NCI-H146 treated with DMSO at 0.1 percent for 48 hours (cell line): ENCODE data around the gene C1GALT1.
"Not testable (repeated sequence)": the region's sequence is repeated elsewhere in the genome, so short reads cannot be mapped to it uniquely, and the experiment has no call there.

Experiments
- DNase-seq: peaks from one replicate; lab custom pipeline; 2025; ENCODE audit not compliant: unreplicated experiment; lab: John Stamatoyannopoulos, UW

Gene C1GALT1

GRCh38 chr7:7231865-7232264 lies 49.5 kb downstream of the C1GALT1 start:
- no peak for DNase-seq

- no peak for DNase-seq
These were observed 53.0 kb downstream of the C1GALT1 start for GRCh38 chr7:7235347-7235746.

GRCh38 chr7:7236041-7236440 lies 53.7 kb downstream of the C1GALT1 start:
- DNase-seq = no peak

GRCh38 chr7:7237201-7237977 lies 55.0 kb downstream of the C1GALT1 start:
- DNase-seq = no peak

GRCh38 chr7:7237978-7238267 lies 55.6 kb downstream of the C1GALT1 start:
- no peak for DNase-seq

GRCh38 chr7:7239346-7239745 lies 57.0 kb downstream of the C1GALT1 start:
- no peak for DNase-seq

GRCh38 chr7:7242899-7243298 lies 60.6 kb downstream of the C1GALT1 start:
- no peak for DNase-seq

GRCh38 chr7:7245233-7245632 lies 62.9 kb downstream of the C1GALT1 start:
- DNase-seq = not testable (repeated sequence)

- no peak for DNase-seq
These were observed 63.9 kb downstream of the C1GALT1 start for GRCh38 chr7:7246223-7246622.

- DNase-seq = no peak
These were observed 65.3 kb downstream of the C1GALT1 start for GRCh38 chr7:7247658-7248057.

GRCh38 chr7:7249814-7250213 lies 67.5 kb downstream of the C1GALT1 start:
- no peak for DNase-seq

GRCh38 chr7:7251742-7252141 lies 69.4 kb downstream of the C1GALT1 start:
- no peak for DNase-seq

GRCh38 chr7:7254319-7254718 lies 72.0 kb downstream of the C1GALT1 start:
- DNase-seq = no peak

GRCh38 chr7:7254908-7255307 lies 72.6 kb downstream of the C1GALT1 start:
- no peak for DNase-seq

- no peak for DNase-seq
These were observed 74.5 kb downstream of the C1GALT1 start for GRCh38 chr7:7256731-7257274.

- no peak for DNase-seq
These were observed 75.8 kb downstream of the C1GALT1 start for GRCh38 chr7:7257899-7258692.

- DNase-seq = no peak
These were observed 79.5 kb downstream of the C1GALT1 start for GRCh38 chr7:7261863-7262262.

- no peak for DNase-seq
These were observed 81.2 kb downstream of the C1GALT1 start for GRCh38 chr7:7263297-7264230.

- no peak for DNase-seq
These were observed 82.1 kb downstream of the C1GALT1 start for GRCh38 chr7:7264306-7265040.
